H1 (cell line): ENCODE measurements around the gene CAMK1G. TPM values are rescaled to one million over a fixed set of nuclear protein-coding genes. Genes with fewer than 3 reads are reported as not detected.

Experiments
- KDM1A ChIP-seq: fragments of 200-600, 300-600 bp; sonication (generic); IDR thresholded peaks from 2 replicates; pipeline ENCODE4 v1.7.1; 2016; ENCODE audit warnings: mild to moderate bottlenecking, low read length, borderline replicate concordance
- polyA plus RNA-seq, 7 experiments: library from polyadenylated mRNA; depleted of rRNA in 3 of 7; stranded (reverse) in 5 of 7; unstranded in 2 of 7; fragments of >200 nt in 5 of 7; fragments of 200-250 nt in 2 of 7; gene quantifications; 1 replicate in 5 of 7; 2 replicates in 1 of 7; 4 replicates in 1 of 7; pipeline versions ENCODE4 v1.2.1 to v1.2.3, GENCODE V29; 2011 to 2013; ENCODE audit warnings: missing spikeins in 2 of 7, mixed read lengths in 2 of 7
- total RNA-seq: library from RNA; stranded (reverse); fragmentation: NEBNext Ultra II Directional; extraction: Animal tissue kit (Norgen Biotek cat#: 25700); gene quantifications from 2 replicates; pipeline ENCODE4 v1.2.1, GENCODE V29; 2021
- TF ChIP-seq, protein P1 (sequence below), 3 experiments: IDR thresholded peaks; 1 replicate in 2 of 3; 2 replicates in 1 of 3; pipeline versions ENCODE4 v1.5.1 to v1.6.1; 2011; ENCODE audit warnings: low read length in 3 of 3, mild to moderate bottlenecking in 3 of 3, inconsistent platforms in 2 of 3, low read depth in 1 of 3, moderate library complexity in 1 of 3; ENCODE audit not compliant: insufficient read depth in 1 of 3; ENCODE audit errors: control extremely low read depth in 1 of 3

The CAMK1G gene
- total and polyA plus RNA-seq, 2 of the 8 experiments (the other 6 are each of a cell fraction or from before 2014, with no cell fraction given), result 1.00 to 1.0 TPM

GRCh38 chr1:209625791-209626285, 42.3 kb downstream of the CAMK1G start (continued):
- TF ChIP-seq, protein P1, sequence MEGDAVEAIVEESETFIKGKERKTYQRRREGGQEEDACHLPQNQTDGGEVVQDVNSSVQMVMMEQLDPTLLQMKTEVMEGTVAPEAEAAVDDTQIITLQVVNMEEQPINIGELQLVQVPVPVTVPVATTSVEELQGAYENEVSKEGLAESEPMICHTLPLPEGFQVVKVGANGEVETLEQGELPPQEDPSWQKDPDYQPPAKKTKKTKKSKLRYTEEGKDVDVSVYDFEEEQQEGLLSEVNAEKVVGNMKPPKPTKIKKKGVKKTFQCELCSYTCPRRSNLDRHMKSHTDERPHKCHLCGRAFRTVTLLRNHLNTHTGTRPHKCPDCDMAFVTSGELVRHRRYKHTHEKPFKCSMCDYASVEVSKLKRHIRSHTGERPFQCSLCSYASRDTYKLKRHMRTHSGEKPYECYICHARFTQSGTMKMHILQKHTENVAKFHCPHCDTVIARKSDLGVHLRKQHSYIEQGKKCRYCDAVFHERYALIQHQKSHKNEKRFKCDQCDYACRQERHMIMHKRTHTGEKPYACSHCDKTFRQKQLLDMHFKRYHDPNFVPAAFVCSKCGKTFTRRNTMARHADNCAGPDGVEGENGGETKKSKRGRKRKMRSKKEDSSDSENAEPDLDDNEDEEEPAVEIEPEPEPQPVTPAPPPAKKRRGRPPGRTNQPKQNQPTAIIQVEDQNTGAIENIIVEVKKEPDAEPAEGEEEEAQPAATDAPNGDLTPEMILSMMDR (IDR thresholded peaks at IDR 0.05; ENCODE audit: control extremely low read depth in 1 of 3, insufficient read depth in 1 of 3, low read depth in 1 of 3, low read length in 3 of 3), result no peak
- no peak for TF ChIP-seq KDM1A
